HAP-1 (cell line): ENCODE data around the gene AQP7.
"Not testable (repeated sequence)": the region's sequence is repeated elsewhere in the genome, so short reads cannot be mapped to it uniquely, and the experiment has no call there.

Experiments
- DNase-seq, 2 experiments: peaks; one replicate each; pipeline ENCODE4 v3.0.0-alpha.2; 2016 to 2020; ENCODE audit warnings: low spot score in 2 of 2
- H3K27me3 ChIP-seq: fragments of 250-450 bp; sonication (Bioruptor Pico); 2 replicates; pipeline ENCODE4 v1.5.1; 2020; ENCODE audit warnings: low read depth, mild to moderate bottlenecking, moderate library complexity
- H3K36me3 ChIP-seq: fragments of 250-450 bp; sonication (Bioruptor Pico); replicated peaks from 2 replicates; pipeline ENCODE4 v1.5.1; 2020; ENCODE audit warnings: mild to moderate bottlenecking
- H3K4me1 ChIP-seq: fragments of 250-450 bp; sonication (Bioruptor Pico); 2 replicates; pipeline ENCODE4 v1.5.1; 2020; ENCODE audit warnings: mild to moderate bottlenecking
- H3K4me3 ChIP-seq: fragments of 250-450 bp; sonication (Bioruptor Pico); 2 replicates; pipeline ENCODE4 v1.5.1; 2020; ENCODE audit warnings: mild to moderate bottlenecking, moderate library complexity
- H3K9me3 ChIP-seq: fragments of 250-450 bp; sonication (Bioruptor Pico); 2 replicates; pipeline ENCODE4 v1.5.1; 2020; ENCODE audit warnings: mild to moderate bottlenecking, moderate library complexity
- in situ Hi-C: fragments of 300-500 bp; cut with MboI; formaldehyde crosslinking; loops from 3 replicates; pipeline ENCODE4 v1.14.3; 2020; ENCODE audit warnings: low sequenced_read_pairs, inconsistent platforms, mixed read lengths

The AQP7 gene

GRCh38 chr9:33364127-33364526, 38.2 kb downstream of the AQP7 start:
- Histone ChIP-seq H3K9me3 (no peaks in the 10 kb centered on the region), H3K4me3 (no peak overlapping the region), H3K27me3 (no peaks in the 10 kb centered on the region), H3K36me3 (peaks cover 24% of the 10 kb centered on the region), H3K4me1 (no peaks in the 10 kb centered on the region)
- in situ Hi-C loops, result no loop called here
- DNase-seq, result no peak

- H3K9me3 ChIP-seq, in situ Hi-C loops, H3K4me1 ChIP-seq, H3K27me3 ChIP-seq, H3K4me3 ChIP-seq, DNase-seq: not testable (repeated sequence)
- H3K36me3 ChIP-seq, result peaks cover 19% of the 10 kb centered on the region
Observed at GRCh38 chr9:33358641-33359040, 43.7 kb downstream of the AQP7 start.

- Histone ChIP-seq H3K4me3 (no peak overlapping the region), H3K4me1 (no peaks in the 10 kb centered on the region), H3K27me3 (no peaks in the 10 kb centered on the region), H3K9me3 (no peaks in the 10 kb centered on the region), H3K36me3 (peaks cover 19% of the 10 kb centered on the region)
- in situ Hi-C loops, result no loop called here
- DNase-seq, result no peak
Observed at GRCh38 chr9:33355933-33356332, 46.4 kb downstream of the AQP7 start.

- Histone ChIP-seq H3K27me3 (no peaks in the 10 kb centered on the region), H3K4me1 (no peaks in the 10 kb centered on the region), H3K9me3 (no peaks in the 10 kb centered on the region), H3K4me3 (no peak overlapping the region), H3K36me3 (peaks cover 19% of the 10 kb centered on the region)
- in situ Hi-C loops, result no loop called here
- DNase-seq, result no peak
Observed at GRCh38 chr9:33354651-33355211, 47.6 kb downstream of the AQP7 start.

- Histone ChIP-seq H3K27me3 (no peaks in the 10 kb centered on the region), H3K9me3 (no peaks in the 10 kb centered on the region), H3K4me1 (no peaks in the 10 kb centered on the region), H3K36me3 (peaks cover 42% of the 10 kb centered on the region), H3K4me3 (no peak overlapping the region)
- DNase-seq, result no peak
- in situ Hi-C loops, result no loop called here
Observed at GRCh38 chr9:33351547-33351946, 50.8 kb downstream of the AQP7 start.

GRCh38 chr9:33350310-33350709, 52.1 kb downstream of the AQP7 start:
- no peaks in the 10 kb centered on the region for H3K9me3 ChIP-seq

GRCh38 chr9:33349743-33350142, 52.6 kb downstream of the AQP7 start:
- Histone ChIP-seq H3K36me3 (peaks cover 50% of the 10 kb centered on the region), H3K9me3 (no peaks in the 10 kb centered on the region), H3K27me3 (no peaks in the 10 kb centered on the region), H3K4me3 (no peak overlapping the region), H3K4me1 (no peaks in the 10 kb centered on the region)
- in situ Hi-C loops, result no loop called here
- no peak for DNase-seq

More at GRCh38 chr9:33350310-33350709, 52.1 kb downstream of the AQP7 start:
- no peaks in the 10 kb centered on the region for H3K4me1 ChIP-seq
- H3K4me3 ChIP-seq, result no peak overlapping the region
- no peaks in the 10 kb centered on the region for H3K27me3 ChIP-seq
- H3K36me3 ChIP-seq, result peaks cover 45% of the 10 kb centered on the region
- in situ Hi-C loops, result no loop called here
- no peak for DNase-seq

- Histone ChIP-seq H3K36me3 (peaks cover 51% of the 10 kb centered on the region), H3K4me3 (no peak overlapping the region), H3K9me3 (no peaks in the 10 kb centered on the region), H3K27me3 (no peaks in the 10 kb centered on the region), H3K4me1 (no peaks in the 10 kb centered on the region)
- no peak for DNase-seq
- in situ Hi-C loops, result no loop called here
Observed at GRCh38 chr9:33348998-33349397, 53.4 kb downstream of the AQP7 start.

- Histone ChIP-seq H3K4me3 (no peak overlapping the region), H3K27me3 (no peaks in the 10 kb centered on the region), H3K4me1 (no peaks in the 10 kb centered on the region), H3K36me3 (peaks cover 72% of the 10 kb centered on the region), H3K9me3 (no peaks in the 10 kb centered on the region)
- in situ Hi-C loops, result no loop called here
- no peak for DNase-seq
Observed at GRCh38 chr9:33346564-33346963, 55.8 kb downstream of the AQP7 start.

GRCh38 chr9:33344145-33344544, 58.2 kb downstream of the AQP7 start:
- no peaks in the 10 kb centered on the region for H3K27me3 ChIP-seq
- in situ Hi-C loops, result no loop called here

GRCh38 chr9:33341182-33341581, 61.2 kb downstream of the AQP7 start:
- no peak for DNase-seq
- Histone ChIP-seq H3K27me3 (no peaks in the 10 kb centered on the region), H3K36me3 (peaks cover 96% of the 10 kb centered on the region), H3K4me1 (no peaks in the 10 kb centered on the region), H3K9me3 (peaks cover 12% of the 10 kb centered on the region; the same call in 1 of the 2 replicates), H3K4me3 (no peak overlapping the region)
- in situ Hi-C loops, result no loop called here

More at GRCh38 chr9:33344145-33344544, 58.2 kb downstream of the AQP7 start:
- H3K4me1 ChIP-seq, result no peaks in the 10 kb centered on the region
- H3K36me3 ChIP-seq, result peaks cover 96% of the 10 kb centered on the region
- DNase-seq, result no peak
- H3K9me3 ChIP-seq, result peaks cover 11% of the 10 kb centered on the region; the same call in 1 of the 2 replicates
- no peak overlapping the region for H3K4me3 ChIP-seq

GRCh38 chr9:33340186-33340585, 62.2 kb downstream of the AQP7 start:
- H3K9me3 ChIP-seq, result peaks cover 12% of the 10 kb centered on the region; the same call in 1 of the 2 replicates
- DNase-seq, result no peak
- peaks cover 91% of the 10 kb centered on the region for H3K36me3 ChIP-seq
- in situ Hi-C loops, result no loop called here
- no peaks in the 10 kb centered on the region for H3K27me3 ChIP-seq
- no peaks in the 10 kb centered on the region for H3K4me1 ChIP-seq
- H3K4me3 ChIP-seq, result no peak overlapping the region
